ENCODE results near the gene PTGDS.

PTGDS gene

DNA sequence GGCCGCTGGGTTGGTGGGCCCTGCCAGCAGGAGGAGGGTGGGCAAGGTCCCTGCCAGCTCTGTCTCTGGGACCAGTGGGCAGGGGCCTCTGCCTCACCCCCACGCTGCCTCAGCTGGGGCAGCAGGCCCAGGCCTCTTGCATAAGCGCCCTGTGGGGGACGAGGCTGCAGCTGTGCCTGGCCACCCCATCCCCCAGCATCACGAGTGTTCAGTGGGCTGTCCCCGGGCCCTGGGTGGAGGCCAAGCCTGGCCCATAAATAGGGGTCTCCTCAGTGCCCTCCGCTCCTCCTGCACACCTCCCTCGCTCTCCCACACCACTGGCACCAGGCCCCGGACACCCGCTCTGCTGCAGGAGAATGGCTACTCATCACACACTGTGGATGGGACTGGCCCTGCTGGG, at the start of gene PTGDS:
PTGDS (plus strand) TSS at position 282 of the 400 bp plus-strand sequence; CDS start at position 357, 75 bp downstream.
- DNase-seq: peak in 13 of 14 donors; percentile 61 to 96 (median 92)

DNA sequence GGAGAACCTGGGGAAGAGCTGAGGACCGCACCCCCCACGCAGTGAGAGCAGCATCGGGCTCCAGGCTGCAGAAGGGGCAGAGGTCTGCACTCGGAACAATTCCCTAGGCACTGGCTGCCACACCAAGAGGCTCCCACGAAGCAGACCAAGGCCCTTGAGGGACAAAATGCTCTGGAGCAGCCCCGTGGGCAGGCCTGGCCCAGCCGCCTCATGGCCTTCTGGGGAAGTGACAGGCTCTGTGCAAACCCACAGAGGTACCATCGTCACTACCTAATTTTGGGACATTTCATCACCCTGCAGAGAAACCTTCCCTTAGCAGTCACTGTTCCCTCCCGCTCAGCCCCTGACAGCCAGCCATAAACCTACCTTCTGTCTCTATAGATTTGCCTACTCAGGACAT, 48.7 kb upstream of the PTGDS start:
- DNase-seq: peak in 1 of 14 donors; percentile 70

DNA sequence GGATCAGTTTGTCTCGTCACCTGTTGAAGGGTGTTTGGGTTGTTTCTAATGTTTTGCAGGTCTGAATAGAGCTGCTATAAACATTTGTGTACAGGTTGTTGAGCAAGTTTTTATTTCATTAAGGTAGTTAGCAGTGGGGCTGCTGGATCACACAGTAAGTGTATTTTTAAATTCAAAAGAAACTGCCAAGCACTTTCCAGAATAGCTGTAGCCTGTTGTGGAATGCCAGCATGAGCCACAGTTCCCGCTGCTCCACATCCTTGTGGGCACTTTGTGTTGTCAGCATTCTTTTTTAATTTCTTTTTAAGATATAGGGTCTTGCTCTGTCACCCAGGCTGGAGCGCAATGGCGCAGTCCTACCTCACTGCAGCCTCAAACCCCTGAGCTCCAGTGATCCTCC, 47.3 kb upstream of the PTGDS start:
- no peak for DNase-seq

DNA sequence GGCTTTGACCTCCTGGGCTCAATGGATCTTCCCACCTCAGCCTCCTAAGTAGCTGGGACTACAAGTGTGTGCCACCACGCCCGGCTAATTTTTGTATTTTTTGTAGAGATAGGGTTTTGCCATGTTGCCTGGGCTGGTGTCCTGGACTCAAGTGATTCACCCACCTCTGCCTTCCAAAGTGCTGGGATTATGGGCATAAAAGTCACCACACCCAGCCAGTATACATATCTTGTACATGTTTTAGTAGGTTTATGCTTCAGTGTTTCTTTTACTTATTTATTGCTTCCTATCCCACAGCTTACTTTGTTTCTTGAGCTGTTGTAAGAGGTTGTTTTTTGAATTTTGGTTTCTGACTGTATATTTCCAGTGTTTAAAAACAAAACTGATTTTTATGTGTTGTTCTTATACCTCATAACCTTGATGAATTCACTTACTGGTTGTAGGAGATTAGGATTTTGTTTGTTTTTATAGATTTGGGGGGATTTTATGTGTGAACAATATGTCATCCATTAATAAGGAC, 45.6 kb upstream of the PTGDS start:
- DNase-seq: no peak

DNA sequence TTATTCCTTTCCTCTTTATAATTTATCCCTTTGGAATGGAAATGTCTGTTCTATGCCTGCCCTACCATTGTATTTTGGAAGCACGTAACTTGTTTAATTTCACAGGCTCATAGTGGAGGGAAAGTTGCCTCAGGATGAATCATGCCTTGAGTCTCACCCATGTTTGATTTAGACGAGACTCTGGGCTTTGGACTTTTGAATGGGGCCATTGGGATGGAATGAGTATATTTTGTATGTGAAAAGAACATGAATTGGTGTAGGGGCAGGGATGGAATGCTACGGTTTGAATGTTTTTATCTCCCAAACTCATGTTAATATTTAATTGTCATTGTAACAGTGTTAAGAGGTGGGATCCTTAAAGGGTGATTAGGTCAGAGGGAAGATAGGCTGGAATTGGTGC, 43.0 kb upstream of the PTGDS start:
- DNase-seq: no peak

DNA sequence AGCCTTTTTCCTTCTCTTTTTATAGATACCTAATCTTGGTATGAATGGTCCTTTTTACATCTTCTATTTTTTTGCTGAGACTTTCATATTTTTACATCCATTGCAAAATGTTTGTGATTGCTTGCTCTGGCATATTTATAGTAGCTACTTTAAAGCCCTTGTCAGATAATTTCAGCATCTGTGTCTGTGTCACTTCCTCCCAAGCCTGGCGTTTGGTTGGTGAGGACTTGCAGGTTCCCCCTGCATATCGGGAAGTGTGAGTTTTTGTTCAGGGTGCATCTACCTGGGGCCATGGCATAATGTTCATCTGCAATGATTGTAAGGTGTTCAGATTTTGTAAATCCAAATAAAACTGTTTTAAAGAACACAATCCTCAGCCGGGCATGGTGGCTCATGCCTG, 41.7 kb upstream of the PTGDS start:
- no peak for DNase-seq

DNA sequence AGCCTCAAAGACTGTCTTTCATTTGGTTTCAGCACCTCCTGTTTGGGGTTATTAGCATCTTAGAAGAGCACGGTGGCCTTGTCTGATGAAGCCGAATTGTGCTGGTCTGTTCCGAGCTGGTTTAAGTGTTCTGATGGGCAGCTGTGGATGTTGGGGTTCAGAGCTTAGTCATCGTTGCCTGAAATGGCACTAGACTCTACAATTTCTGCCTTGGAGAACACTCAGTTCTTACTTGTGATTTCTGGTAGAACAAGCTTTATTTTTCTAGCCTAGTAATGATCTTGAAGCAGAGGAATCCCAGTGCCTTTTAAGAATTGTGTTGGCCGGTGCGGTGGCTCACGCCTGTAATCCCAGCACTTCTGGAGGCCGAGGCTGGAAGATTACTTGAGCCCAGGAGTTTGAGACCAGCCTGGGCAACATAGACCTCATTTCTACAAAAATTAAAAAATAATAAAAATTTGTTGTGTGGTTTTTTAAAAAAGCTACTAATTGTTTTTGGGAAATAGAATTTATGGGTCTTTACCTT, 40.6 kb upstream of the PTGDS start:
- DNase-seq: no peak

DNA sequence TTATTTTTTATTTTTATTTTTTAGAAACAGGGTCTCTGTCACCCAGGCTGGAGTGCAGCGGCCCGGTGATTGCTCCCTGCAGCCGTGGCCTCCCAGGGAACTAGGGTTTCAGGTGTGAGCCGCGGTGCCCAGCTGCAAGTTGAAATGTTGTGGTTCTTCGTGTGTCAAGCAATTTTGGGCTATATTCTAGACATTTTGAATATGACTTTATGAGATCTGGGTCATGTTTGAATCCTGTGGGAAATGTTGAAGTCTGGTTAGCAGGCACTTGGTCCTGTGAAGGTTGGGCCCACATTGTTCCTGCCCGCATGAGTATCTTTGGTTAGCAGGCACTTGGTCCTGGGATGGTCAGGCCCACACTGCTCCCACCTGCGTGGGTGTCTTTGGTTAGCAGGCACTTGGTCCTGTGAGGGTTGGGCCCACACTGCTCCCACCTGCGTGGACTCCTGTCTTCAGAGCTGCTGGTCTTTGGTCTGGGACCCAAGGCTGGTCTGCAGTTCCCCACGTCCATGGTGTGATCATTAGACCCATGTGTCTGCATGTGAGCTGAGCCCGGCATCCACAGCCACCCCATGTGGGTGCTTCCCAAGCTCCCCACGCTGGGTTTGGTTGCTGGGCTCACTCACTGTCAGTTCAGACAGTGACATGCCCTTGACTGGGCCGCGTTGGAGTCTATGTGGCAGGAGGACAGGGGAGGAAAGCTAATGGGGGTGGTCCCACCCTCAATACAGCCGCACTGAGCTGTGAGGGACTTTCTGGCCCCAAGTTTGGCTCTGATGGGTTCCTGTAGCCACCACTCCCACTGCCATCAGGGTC, 39.9 kb upstream of the PTGDS start:
- no peak for DNase-seq

DNA sequence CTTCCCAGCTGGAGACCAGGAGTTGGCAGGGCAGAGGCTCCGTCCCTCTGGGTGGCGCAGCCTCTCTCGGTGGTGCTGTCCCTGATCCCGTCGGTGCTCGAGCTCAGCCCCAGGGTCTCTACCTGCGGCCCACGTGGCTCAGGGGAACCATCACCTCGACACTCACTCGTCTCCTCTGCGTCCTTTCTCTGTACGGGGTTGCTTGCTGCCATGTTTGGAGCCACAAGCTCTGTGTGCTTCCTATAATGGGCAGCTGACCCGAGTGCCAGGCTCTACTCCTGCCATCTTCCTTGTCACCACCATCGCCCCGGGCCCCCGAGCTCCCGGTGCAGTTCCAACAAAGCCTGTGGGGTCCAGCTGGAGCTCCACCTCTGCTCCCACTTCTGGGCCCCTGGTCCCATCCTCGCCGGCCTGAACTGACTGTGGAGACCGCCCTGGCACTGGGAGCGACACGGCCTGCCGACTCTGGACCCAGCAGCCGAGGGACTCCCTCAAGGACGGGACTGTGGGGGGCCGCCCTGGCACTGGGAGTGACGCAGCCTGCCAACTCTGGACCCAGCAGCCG, 37.8 kb upstream of the PTGDS start:
- DNase-seq: no peak

DNA sequence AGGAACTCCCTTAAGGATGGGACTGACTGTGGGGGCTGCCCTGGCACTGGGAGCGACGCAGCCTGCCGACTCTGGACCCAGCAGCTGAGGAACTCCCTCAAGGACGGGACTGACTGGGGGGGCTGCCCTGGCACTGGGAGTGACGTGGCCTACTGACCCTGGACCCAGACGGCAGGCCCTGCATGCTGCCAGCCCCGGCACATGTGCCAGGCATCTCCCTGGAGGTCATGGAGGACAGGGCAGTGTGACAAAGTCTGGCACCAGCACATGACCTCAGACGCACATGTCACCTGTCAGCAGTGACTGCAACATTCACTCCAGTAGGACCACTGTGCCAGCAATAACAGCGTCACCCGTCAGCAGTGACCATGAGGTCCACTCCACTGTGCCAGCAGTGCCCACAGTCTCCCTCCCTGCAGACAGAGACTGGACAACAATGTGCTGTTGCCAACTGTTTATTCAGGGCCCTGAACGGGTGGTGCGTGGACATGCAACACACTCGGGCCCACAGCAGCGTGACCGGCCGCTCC, 37.2 kb upstream of the PTGDS start:
- DNase-seq: peak in 12 of 14 donors; percentile 31 to 84 (median 62)

DNA sequence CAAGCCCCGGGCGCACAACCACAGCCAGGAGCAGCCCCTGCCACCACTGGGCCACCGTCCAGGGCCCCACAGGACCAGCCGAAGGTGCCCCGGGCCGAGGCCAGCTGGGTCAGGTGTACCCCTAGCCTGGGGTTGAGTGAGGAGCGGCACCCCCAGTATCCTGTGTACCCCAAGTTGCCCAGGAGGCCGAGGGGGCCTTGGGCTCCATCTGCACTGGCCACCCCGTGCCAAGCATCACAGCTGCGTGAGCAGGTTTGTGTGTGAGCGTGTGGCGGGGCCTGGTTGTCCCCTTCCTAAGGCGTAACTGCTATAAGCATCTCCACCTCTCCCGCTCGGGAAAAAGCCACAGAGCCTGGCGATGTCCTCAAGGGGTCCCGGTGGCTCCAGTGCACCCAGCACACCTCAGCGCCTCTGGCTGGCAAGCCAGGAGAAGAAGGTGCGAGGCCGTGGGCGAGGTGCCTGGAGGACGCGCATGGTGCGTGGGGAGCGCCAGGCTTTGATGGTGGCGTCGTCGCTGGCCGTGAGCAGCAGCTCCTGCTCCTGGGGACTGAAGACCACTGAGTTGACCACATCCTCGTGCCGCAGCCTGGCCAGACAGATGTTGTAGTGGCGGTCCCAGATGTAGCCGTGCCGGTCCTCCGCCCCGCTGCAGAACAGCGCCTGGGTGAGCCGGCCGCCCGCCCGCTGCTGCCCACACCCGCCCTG, 36.6 kb upstream of the PTGDS start:
- DNase-seq: no peak

DNA sequence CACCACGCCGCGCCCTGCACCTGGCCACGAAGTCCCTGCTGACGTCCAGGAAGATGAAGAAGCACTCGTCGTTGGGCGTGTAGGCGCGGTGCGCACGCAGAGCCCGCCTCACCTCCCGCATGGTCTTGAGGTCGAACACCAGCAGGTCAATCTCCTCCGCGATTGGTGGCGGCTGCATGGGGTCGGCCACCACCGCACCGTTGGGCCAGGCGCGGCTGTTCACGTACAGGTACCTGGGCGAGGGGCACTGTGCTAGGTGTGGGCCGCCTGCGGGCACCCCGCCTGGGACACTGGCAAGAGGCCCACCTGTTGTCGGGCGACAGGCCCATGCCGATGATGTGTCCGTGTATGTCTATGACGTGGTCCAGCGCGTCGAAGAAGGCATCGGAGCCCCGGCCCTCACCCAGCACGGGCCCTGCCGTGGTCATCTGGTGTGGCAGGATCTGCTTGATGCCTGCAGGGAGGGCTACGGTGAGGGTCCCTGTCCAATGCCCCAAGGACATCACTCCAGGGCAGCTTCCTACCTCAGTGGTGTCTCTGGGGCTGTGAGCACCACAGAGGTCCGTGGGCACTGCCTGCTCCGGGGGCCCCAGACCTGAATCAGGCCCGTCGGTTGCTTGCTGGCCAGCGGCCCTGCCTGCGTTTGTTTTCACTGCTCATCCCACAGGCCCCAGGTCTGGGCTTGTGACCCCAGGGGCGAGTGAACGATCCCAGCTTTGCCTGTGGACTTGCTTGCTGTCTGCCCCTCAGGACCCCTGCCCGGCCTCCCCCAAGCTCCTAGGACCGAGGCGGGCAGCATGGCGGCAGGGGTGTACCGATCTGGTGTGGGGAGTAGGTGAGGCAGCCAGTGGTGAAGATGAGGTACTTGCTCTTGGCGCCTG, 35.8 kb upstream of the PTGDS start:
- DNase-seq: no peak

DNA sequence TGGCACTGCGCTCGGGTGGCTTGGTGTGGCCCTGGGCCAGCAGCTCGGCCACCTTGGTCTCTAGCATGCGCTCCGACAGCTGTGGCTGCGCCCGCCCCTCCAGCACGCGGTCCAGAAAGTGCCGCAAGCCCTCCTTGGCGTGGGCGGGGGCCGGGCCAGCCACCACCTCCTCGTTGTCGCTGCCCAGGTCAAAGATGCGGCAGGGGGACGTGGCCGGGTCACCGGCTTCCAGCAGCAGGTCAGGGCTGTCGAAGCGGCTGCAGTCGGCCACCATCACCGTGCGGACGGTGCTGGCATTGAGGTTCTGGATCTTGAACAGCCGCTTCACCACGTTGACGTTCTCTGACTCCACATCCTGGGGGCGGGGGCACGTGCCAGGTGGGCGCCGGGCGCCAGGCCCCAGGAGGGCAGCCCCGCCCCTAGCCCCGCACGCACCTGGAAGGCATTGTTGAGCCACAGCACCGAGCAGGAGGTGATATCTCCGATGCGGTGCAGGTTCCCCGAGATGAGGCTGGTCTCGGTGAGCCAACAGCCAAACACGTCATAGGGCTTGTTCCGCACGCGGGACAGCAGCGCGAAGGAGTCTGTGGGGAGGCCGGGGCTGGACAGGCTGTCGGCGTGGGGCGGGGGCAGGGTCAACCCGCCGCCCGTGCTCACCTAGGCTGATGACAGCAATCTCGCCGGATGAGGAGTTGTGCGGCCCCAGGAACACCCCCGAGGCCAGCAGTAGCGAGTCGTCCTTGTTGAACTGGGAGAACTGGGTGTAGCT, 35.0 kb upstream of the PTGDS start:
- DNase-seq: no peak

DNA sequence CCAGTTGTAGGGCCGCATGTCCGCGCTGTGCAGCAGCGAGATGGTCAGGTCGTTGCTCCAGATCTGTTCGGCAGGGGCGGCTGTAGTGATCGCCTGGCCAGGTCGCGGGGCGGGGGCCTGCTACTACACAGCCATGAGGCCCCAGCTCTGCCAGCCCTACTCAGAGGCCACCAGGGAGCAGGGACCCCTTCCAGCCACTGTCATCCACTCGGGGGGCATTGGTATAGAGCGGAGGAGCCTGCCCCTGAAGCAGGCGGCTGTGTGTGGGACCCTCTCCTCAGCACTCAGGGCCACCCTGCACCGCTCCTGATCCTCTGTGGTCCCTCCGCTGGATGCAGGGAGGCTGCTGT, 34.4 kb upstream of the PTGDS start:
- no peak for DNase-seq

DNA sequence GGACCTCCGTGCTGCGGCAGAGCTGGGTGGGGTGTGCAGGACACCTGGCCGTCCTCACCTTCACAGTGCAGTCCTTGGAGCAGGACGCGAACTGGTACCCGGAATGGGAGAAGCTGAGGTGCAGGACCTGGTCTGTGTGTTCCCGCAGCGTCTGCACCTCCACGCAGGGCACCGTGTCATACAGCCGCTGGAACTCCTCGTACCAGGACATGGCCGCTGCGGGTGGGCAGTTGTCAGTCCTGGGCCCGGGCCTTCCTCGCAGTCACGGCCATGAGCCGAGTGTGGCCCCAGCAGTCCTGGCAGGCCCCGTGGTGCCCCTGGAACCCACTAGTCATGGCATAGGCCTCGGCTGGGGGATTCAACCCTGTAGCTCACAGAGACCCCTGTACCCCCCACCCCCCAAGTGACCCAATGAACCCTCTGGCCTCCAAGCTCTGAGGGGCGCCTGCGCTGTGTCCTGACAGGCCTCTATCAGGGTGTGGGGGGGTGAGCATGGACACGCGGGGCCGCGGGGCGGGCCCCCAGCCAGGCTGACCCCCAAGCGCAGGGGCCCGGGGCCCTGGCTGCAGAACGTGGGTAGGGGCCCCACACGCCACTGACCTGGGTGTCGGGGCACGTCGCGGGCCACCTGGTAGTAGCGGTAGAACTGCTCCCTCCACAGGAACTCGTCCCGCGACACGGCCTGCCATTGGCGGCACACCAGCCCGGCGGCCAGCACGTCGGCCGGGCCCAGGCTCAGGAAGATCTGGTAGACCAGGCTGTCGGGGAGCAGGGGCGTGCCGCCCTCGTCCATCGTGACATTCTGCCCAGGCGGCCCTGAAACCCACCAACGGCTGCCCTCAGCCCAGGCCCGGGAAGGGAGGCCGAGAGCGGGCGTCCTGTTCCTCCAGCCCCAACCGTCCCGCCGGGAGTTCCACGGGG, 33.8 kb upstream of the PTGDS start:
- no peak for DNase-seq

DNA sequence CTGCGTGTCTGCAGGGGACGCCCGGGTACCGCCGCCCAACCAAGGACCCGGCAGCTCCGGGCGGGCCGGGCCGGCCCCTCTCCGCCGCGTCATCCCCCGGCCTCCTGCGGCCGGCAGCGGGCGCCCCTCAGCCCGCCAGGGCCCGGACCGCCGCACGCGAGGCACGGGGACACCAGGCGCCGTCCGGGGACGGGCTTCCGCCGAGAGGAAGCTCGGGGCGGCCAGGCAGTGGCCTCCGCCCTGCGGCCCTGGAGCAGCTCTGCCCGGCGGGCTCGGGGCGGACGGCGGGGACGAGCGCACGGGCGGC, 33.1 kb upstream of the PTGDS start:
- no peak for DNase-seq

DNA sequence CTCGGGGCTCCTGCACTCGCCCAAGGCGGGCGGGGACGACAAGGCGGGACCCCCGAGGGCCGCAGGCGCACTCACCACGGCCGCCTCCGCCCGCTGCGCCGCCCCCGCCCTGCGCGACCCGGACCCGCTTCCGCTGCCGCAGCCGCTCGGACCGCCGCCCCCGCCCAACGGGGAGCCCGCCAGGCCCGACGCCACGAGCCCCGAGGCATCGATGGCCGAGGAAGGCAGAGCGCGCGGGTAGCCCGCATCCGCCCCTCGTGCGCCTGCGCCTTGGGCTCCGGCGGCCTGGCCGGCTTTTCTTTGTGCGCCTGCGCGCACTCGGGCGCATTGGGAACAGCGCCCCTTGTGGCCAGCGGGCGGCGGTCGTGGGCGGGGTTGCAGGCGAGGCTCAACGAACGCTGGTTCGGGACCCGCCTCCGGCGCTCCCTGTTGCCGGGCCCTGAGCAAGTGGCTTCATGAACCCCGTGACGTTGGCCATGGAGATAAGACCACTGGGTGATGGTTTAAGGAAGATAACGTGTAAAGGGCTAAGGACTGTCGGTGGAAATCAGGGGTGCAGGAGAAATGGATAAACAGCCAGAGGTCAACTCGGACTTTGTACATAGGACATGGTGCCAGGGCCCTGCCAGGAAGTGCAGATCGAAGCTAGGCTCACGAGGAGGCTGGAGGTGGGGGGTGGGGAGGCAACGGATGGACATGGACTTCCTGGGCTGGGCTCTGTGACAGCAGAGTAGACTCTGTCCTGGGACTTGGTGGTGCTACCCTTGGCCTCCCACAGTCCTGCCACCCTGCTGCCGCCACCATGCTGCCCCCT, 32.6 kb upstream of the PTGDS start, which contains the start of the genes C8G and FBXW5:
C8G (plus strand) TSS at position 725 of the 814 bp plus-strand sequence; CDS start at position 803, 78 bp downstream.
FBXW5 (minus strand) TSS at position 220 of the 814 bp plus-strand sequence. CDS start 655 bp downstream, outside the sequence.
- DNase-seq: peak in 13 of 14 donors; percentile 82 to 97 (median 90)

DNA sequence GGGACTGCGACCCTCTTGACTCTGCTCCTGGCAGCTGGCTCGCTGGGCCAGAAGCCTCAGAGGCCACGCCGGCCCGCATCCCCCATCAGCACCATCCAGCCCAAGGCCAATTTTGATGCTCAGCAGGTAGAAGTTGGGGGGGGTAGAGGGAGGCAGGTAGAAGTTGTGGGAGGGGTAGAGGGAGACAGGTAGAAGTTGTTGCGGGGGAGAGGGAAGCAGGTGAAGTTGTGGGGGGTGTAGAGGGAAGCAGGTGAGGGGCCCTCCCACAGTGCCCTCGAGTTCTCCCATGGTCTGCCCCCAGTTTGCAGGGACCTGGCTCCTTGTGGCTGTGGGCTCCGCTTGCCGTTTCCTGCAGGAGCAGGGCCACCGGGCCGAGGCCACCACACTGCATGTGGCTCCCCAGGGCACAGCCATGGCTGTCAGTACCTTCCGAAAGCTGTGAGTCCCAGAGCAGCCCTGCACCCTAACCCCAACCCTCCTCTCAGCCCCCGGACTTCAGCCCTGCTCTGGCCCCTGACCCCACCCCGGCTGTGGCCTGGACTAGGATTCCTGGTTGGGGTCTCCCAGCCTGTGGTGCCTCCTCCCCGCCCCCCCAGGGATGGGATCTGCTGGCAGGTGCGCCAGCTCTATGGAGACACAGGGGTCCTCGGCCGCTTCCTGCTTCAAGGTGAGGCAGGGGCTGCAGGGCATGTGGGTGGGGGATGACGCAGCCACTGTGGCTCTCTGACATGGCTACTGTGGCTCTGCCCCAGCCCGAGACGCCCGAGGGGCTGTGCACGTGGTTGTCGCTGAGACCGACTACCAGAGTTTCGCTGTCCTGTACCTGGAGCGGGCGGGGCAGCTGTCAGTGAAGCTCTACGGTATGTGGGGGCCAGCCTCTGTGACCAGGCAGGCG, 31.7 kb upstream of the PTGDS start:
- DNase-seq: no peak

Data from C1 segment of cervical spinal cord (tissue), 14 donors.